Measurements from ENCODE around the gene MAP7. TPM values are rescaled to one million over a fixed set of nuclear protein-coding genes. Genes with fewer than 3 reads are reported as not detected.
"Not testable (repeated sequence)": the region's sequence is repeated elsewhere in the genome, so short reads cannot be mapped to it uniquely, and the experiment has no call there.

The MAP7 gene
- total RNA-seq, 2 donors from 2014 or later = 35.1 to 45.2 TPM

DNA sequence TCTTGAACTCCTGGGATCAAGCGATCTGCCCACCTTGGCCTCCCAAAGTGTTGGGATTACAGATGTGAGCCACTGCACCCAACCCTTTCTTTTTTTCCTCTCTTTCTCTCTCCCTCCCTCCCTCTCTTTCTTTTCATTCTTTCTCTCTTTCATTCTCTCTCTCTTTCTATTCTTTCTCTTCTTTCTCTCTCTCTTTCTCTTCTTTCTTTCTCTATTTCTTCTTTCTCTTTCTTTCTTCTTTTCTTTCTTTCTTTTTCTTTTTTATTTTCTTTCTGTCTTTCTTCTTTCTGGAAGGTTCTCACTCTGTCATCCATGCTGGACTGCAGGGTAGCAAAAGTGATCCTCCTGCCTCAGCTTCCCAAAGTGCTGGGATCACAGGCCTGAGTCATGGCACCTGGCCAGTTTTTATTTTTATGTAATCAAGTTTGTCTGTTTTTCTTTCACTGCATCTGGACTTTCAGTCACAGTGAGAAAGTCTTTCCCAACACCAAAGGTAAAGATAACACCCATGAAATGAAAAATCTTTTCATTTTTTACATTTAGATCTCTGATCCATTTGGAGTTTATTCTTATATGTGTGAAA lies 240.4 kb downstream of the MAP7 start:
- Histone ChIP-seq H3K27ac (no peak overlapping the region), H3K9me3 (no peaks in the 10 kb centered on the region), H3K4me3 (no peak overlapping the region), H3K36me3 (no peaks in the 10 kb centered on the region), H3K27me3 (replicated peaks; ENCODE audit: insufficient read depth) (no peaks in the 10 kb centered on the region), H3K4me1 (replicated peaks) (no peaks in the 10 kb centered on the region)
- WGBS = 96% methylated on average over 1 of the region's 1 CpG
- intact Hi-C loops (cut with DNase I) = loop anchor here (10.0 kb wide), 2 partner anchors 65 to 775 kb away; no protein-coding TSS in a partner anchor
- no peak for TF ChIP-seq POLR2A (IDR thresholded peaks at IDR 0.05)
- TF ChIP-seq POLR2AphosphoS5 (IDR thresholded peaks at IDR 0.05) = no peak
- TF ChIP-seq, protein P1, sequence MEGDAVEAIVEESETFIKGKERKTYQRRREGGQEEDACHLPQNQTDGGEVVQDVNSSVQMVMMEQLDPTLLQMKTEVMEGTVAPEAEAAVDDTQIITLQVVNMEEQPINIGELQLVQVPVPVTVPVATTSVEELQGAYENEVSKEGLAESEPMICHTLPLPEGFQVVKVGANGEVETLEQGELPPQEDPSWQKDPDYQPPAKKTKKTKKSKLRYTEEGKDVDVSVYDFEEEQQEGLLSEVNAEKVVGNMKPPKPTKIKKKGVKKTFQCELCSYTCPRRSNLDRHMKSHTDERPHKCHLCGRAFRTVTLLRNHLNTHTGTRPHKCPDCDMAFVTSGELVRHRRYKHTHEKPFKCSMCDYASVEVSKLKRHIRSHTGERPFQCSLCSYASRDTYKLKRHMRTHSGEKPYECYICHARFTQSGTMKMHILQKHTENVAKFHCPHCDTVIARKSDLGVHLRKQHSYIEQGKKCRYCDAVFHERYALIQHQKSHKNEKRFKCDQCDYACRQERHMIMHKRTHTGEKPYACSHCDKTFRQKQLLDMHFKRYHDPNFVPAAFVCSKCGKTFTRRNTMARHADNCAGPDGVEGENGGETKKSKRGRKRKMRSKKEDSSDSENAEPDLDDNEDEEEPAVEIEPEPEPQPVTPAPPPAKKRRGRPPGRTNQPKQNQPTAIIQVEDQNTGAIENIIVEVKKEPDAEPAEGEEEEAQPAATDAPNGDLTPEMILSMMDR (IDR thresholded peaks at IDR 0.05) = no peak
- DNase-seq (ENCODE audit: low spot score) = no peak

DNA sequence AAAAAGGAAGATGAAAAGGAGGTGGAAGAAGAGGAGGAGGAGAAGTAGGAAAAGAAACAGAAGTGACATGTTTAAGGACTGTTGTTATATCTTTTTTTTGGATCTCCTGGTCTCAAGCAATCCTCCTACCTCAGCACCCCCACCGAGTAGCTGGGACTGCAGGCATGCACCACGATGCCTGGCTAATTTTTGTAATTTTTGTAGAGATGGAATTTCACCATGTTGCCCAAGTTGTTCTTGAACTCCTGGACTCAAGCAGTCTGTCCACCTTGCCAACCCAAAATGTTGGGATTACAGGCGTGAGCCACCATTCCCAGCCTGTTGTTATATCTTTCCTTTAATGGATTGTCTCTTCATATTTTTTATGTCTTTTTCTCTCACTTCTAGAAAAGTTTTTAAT lies 241.1 kb downstream of the MAP7 start:
- Histone ChIP-seq H3K4me1 (replicated peaks) (no peaks in the 10 kb centered on the region), H3K36me3 (no peaks in the 10 kb centered on the region), H3K9me3 (no peaks in the 10 kb centered on the region), H3K27ac (no peak overlapping the region), H3K27me3 (replicated peaks; ENCODE audit: insufficient read depth) (no peaks in the 10 kb centered on the region), H3K4me3 (no peak overlapping the region)
- no peak for DNase-seq (ENCODE audit: low spot score)
- no peak for TF ChIP-seq POLR2A (IDR thresholded peaks at IDR 0.05)
- TF ChIP-seq, protein P1 (IDR thresholded peaks at IDR 0.05) = no peak
- no peak for TF ChIP-seq POLR2AphosphoS5 (IDR thresholded peaks at IDR 0.05)
- WGBS = 91% methylated on average over 3 of the region's 3 CpGs
- intact Hi-C loops (cut with DNase I) = no loop called here

DNA sequence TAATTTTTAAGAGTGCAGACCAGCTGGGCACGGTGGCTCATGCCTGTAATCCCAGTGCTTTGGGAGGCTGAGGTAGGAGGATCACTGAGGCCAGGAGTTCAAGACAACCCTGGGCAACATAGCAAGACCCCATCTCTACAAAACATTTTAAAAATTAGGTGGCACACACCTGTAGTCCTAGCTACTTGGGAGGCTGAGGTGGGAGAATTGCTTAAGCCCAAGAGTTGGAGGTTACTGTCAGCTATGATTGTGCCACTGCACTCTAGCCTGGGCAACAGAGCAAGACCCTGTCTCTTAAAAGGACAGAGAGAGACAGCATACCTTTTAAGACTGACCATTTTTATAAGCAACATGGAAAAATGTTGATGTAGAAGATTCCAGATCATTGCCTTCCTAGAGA lies 241.8 kb downstream of the MAP7 start:
- intact Hi-C loops (cut with DNase I); H3K36me3 ChIP-seq; H3K4me3 ChIP-seq; H3K27ac ChIP-seq; H3K27me3 ChIP-seq (replicated peaks; ENCODE audit: insufficient read depth); H3K9me3 ChIP-seq; DNase-seq (ENCODE audit: low spot score); H3K4me1 ChIP-seq (replicated peaks): not testable (repeated sequence)
- WGBS = 95% methylated on average over 1 of the region's 1 CpG

DNA sequence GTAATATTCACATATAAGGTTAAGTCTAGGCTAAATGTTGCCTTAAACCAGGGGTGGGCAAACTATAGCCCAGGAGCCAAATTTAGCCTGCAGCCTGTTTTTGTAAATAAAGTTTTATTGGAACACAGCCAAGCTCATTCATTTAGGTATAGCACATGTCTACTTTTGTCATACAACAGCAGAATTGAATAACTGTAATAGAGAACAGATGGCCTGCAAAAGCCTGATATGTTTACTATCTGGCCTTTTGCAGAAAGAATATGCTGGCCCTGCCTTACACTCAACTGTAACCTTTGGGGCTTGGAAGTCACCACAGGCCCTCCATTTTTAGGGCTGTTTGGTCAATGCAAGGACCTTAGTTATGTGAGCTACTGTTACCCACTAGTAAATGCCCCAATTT lies 242.9 kb downstream of the MAP7 start:
- intact Hi-C loops (cut with DNase I) = no loop called here
- Histone ChIP-seq H3K4me1 (replicated peaks) (no peaks in the 10 kb centered on the region), H3K27me3 (replicated peaks; ENCODE audit: insufficient read depth) (no peaks in the 10 kb centered on the region), H3K27ac (no peak overlapping the region), H3K9me3 (no peaks in the 10 kb centered on the region), H3K4me3 (no peak overlapping the region), H3K36me3 (no peaks in the 10 kb centered on the region)
- no peak for DNase-seq (ENCODE audit: low spot score)
- TF ChIP-seq POLR2AphosphoS5 (IDR thresholded peaks at IDR 0.05) (no peak), POLR2A (IDR thresholded peaks at IDR 0.05) (no peak)
- TF ChIP-seq, protein P1 (IDR thresholded peaks at IDR 0.05) = no peak

DNA sequence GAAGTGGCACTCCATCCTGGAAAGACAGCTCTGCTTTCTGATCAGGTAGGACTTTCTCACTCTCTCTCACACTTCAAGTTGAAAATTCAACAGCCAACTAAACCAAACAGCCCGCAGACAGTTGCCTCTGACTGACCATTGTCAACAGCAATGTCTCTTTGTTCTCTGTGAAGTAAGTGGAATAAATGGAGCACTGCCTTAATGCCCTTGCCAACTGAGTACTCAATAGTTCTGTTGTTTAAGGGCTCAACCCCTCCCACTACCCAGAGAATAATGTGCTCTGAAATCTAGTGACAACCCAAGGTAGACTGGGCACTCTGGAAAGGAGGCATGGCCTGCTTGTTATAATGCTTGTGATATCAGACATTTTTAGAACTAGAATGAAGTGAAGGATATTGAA lies 243.8 kb downstream of the MAP7 start:
- H3K36me3 ChIP-seq = no peaks in the 10 kb centered on the region
- H3K9me3 ChIP-seq = no peaks in the 10 kb centered on the region
- no peaks in the 10 kb centered on the region for H3K27me3 ChIP-seq (replicated peaks; ENCODE audit: insufficient read depth)
- H3K4me3 ChIP-seq = no peak overlapping the region
- no peak overlapping the region for H3K27ac ChIP-seq
- no peaks in the 10 kb centered on the region for H3K4me1 ChIP-seq (replicated peaks)
- intact Hi-C loops (cut with DNase I) = no loop called here
- TF ChIP-seq POLR2AphosphoS5 (IDR thresholded peaks at IDR 0.05) (no peak), POLR2A (IDR thresholded peaks at IDR 0.05) (no peak)
- TF ChIP-seq, protein P1 (IDR thresholded peaks at IDR 0.05) = no peak
- no peak for DNase-seq (ENCODE audit: low spot score)
- 61% methylated on average over 1 of the region's 1 CpG for WGBS
